Melanocyte of skin (primary cell): Measurements from ENCODE around the gene PPARG. TPM values are rescaled to one million over a fixed set of nuclear protein-coding genes. Genes with fewer than 3 reads are reported as not detected.

Experiments
- small RNA-seq, 2 donors: library from RNA; depleted of rRNA; stranded (forward); fragments of <200 nt; gene quantifications; one replicate each; pipeline ENCODE3, GENCODE V24; 2012
- total RNA-seq, 2 donors: library from RNA; depleted of rRNA; stranded (reverse); fragments of >200 nt; gene quantifications; 2 replicates each; pipeline ENCODE4 v1.2.3, GENCODE V29; 2012

Gene PPARG
- 1 to 10 TPM in 1 of 2 donors, under 1 TPM in 1; 0.33 to 1.7 TPM for total RNA-seq

DNA sequence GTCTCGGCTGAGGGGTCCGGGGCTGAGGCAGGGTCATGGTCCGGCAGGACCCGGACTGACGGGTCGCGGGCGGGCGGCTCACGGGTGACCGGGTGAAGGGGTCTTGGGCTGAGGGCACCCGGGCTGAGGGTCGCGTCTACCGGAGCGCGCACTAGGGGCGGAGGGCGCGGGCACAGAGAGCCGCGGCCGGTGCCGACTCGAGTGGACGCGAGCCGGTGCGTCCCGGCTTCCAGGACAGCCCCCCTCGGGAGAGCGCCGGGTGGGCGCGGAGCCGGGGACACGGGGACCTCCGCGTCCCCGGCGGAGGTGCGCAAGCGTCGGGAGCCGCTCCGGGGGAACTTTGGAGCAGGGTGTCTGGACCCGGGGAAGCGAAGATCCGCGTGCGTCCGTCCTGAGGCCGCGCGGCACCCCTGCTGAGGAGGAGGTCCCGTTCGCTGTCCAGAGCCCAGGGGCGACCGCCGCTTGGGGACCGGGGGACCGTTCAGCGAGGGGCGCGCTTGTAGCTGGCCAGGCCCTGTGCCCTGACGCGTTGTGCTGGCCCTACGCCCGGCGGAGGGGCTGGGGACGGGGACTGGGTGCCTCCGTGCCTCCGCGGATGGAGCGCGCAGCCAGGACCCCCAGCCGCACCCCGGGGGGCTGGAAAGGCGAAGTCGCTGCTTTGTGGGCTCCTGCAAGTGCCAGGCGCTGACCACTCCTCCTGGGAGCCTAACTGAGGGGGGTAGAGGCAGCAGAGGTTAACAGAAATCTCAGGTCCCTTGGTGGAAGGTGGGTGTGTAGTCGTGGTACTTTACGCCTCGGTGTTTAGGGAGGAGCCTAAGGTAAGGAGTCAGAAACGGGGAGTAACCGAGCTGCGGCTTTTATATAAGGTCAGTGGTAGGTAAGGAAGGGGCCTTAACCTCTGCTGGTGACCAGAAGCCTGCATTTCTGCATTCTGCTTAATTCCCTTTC, at the start of gene PPARG:
Gene PPARG (plus strand): TSS at position 889 of the 948 bp plus-strand sequence. CDS start 90,642 bp downstream, outside the sequence.

Small RNA genes within 50 kb of the gene (small RNA-seq; reads per million reads assigned to genes)
- 0 reads per million in 2 donors for gene AC091492.1

Other genes starting within 250 kb of the PPARG start
- 1 to 10 TPM in 1 of 2 donors, under 1 TPM in 1; 0.33 to 1.4 TPM for gene TIMP4, start 130.2 kb upstream of the PPARG start, total RNA-seq
- 10 to 100 TPM; 19.0 to 22.4 TPM for gene TSEN2, start 195.4 kb downstream of the PPARG start, total RNA-seq